MM.1S (cell line): ENCODE results near the gene PPP2R3B.
"Not testable (repeated sequence)": the region's sequence is repeated elsewhere in the genome, so short reads cannot be mapped to it uniquely, and the experiment has no call there.

Source experiments
- DNase-seq: peaks from one replicate; pipeline ENCODE4 v3.0.0-alpha.2; 2015
- H2AFZ ChIP-seq: fragments of 300-600 bp; sonication (generic); 2 replicates; pipeline ENCODE4 v1.6.0; 2016; ENCODE audit warnings: antibody characterized with exemption, low read length
- H3F3A ChIP-seq: fragments of 300-600 bp; sonication (generic); 2 replicates; pipeline ENCODE4 v1.6.1; 2016; ENCODE audit warnings: mild to moderate bottlenecking, antibody characterized with exemption, low read length, moderate library complexity, mixed read lengths; ENCODE audit not compliant: insufficient read depth
- H3K27ac ChIP-seq: fragments of 300-600 bp; sonication (generic); 2 replicates; pipeline ENCODE4 v1.5.1; 2016; ENCODE audit warnings: mild to moderate bottlenecking, low read length
- H3K27me3 ChIP-seq: fragments of 300-600 bp; sonication (generic); replicated peaks from 2 replicates; pipeline ENCODE4 v1.6.0; 2016; ENCODE audit warnings: low read length; ENCODE audit not compliant: insufficient read depth
- H3K36me3 ChIP-seq: fragments of 300-600 bp; sonication (generic); replicated peaks from 2 replicates; pipeline ENCODE4 v1.6.1; 2016; ENCODE audit warnings: mild to moderate bottlenecking, low read length, mixed read lengths; ENCODE audit not compliant: insufficient read depth
- H3K4me1 ChIP-seq: fragments of 300-600 bp; sonication (generic); 2 replicates; pipeline ENCODE4 v1.6.1; 2016; ENCODE audit warnings: low read length, mixed read lengths
- H3K4me2 ChIP-seq: fragments of 300-600 bp; sonication (generic); 2 replicates; pipeline ENCODE4 v1.6.0; 2016; ENCODE audit warnings: low read depth, low read length
- H3K4me3 ChIP-seq: fragments of 300-600 bp; sonication (generic); 2 replicates; pipeline ENCODE4 v1.5.1; 2016; ENCODE audit warnings: low read length, mixed read lengths
- H3K79me2 ChIP-seq: fragments of 300-600 bp; sonication (generic); 2 replicates; pipeline ENCODE4 v1.6.1; 2016; ENCODE audit warnings: mixed run types, low read length, mixed read lengths
- H3K9ac ChIP-seq: fragments of 300-600 bp; sonication (generic); 2 replicates; pipeline ENCODE4 v1.6.1; 2016; ENCODE audit warnings: low read length, mixed read lengths
- H3K9me2 ChIP-seq: fragments of 300-600 bp; sonication (generic); replicated peaks from 2 replicates; pipeline ENCODE4 v1.6.1; 2016; ENCODE audit warnings: mild to moderate bottlenecking, low read length, mixed read lengths; ENCODE audit not compliant: insufficient read depth
- H3K9me3 ChIP-seq: fragments of 300-600 bp; sonication (generic); replicated peaks from 2 replicates; pipeline ENCODE4 v1.6.1; 2016; ENCODE audit warnings: mild to moderate bottlenecking, low read length, mixed read lengths; ENCODE audit not compliant: insufficient read depth
- H4K20me1 ChIP-seq: fragments of 300-600 bp; sonication (generic); 2 replicates; pipeline ENCODE4 v1.6.1; 2016; ENCODE audit warnings: mild to moderate bottlenecking, low read length, moderate library complexity, mixed read lengths; ENCODE audit not compliant: insufficient read depth
- CTCF ChIP-seq: fragments of 300-600 bp; sonication (generic); IDR thresholded peaks from 2 replicates; pipeline ENCODE4 v1.5.1; 2016; ENCODE audit warnings: antibody characterized with exemption, low read length, mixed read lengths
- EZH2 ChIP-seq: fragments of 300-600 bp; sonication (generic); optimal IDR thresholded peaks from 2 replicates; pipeline ENCODE3; 2017; ENCODE audit warnings: low read depth, mild to moderate bottlenecking, antibody characterized with exemption, low read length, mixed read lengths
- EZH2phosphoT487 ChIP-seq: fragments of 300-600 bp; sonication (generic); IDR thresholded peaks from 2 replicates; pipeline ENCODE4 v1.6.1; 2018; ENCODE audit warnings: antibody characterized with exemption, low read length

Gene PPP2R3B

GRCh38 chrX:433771-434170, 47.1 kb upstream of the PPP2R3B start:
- no peak for DNase-seq
- Histone ChIP-seq H3K9me3 (no peaks in the 10 kb centered on the region), H3K27me3 (peaks cover 4% of the 10 kb centered on the region), H3K79me2 (no peaks in the 10 kb centered on the region), H3K9me2 (no peaks in the 10 kb centered on the region), H3K4me2 (no peak overlapping the region), H4K20me1 (no peaks in the 10 kb centered on the region), H2AFZ (no peak overlapping the region), H3K9ac (no peak overlapping the region), H3K4me3 (no peak overlapping the region), H3K27ac (no peak overlapping the region), H3F3A (no peaks in the 10 kb centered on the region), H3K4me1 (no peaks in the 10 kb centered on the region), H3K36me3 (no peaks in the 10 kb centered on the region)
- TF ChIP-seq CTCF = no peak

- not testable (repeated sequence) for H4K20me1 ChIP-seq, H3K36me3 ChIP-seq, DNase-seq, H3K4me1 ChIP-seq, H3K27ac ChIP-seq, H2AFZ ChIP-seq, H3K9ac ChIP-seq, H3K9me2 ChIP-seq, H3K9me3 ChIP-seq, H3F3A ChIP-seq, H3K4me2 ChIP-seq, H3K79me2 ChIP-seq, H3K4me3 ChIP-seq
- peaks cover 14% of the 10 kb centered on the region for H3K27me3 ChIP-seq
These were observed 46.0 kb upstream of the PPP2R3B start for GRCh38 chrX:432666-433065.

GRCh38 chrX:431492-432111, 44.9 kb upstream of the PPP2R3B start:
- Histone ChIP-seq H3K9me2 (no peaks in the 10 kb centered on the region), H3F3A (no peaks in the 10 kb centered on the region), H3K27me3 (peaks cover 14% of the 10 kb centered on the region), H3K4me3 (no peak overlapping the region), H3K9me3 (no peaks in the 10 kb centered on the region), H3K79me2 (no peaks in the 10 kb centered on the region), H3K36me3 (no peaks in the 10 kb centered on the region), H2AFZ (no peak overlapping the region), H3K27ac (no peak overlapping the region), H3K4me1 (no peaks in the 10 kb centered on the region), H4K20me1 (no peaks in the 10 kb centered on the region), H3K9ac (no peak overlapping the region), H3K4me2 (no peak overlapping the region)
- no peak for TF ChIP-seq CTCF
- no peak for TF ChIP-seq EZH2phosphoT487
- TF ChIP-seq EZH2 = no peak
- no peak for DNase-seq

- no peak for DNase-seq
- Histone ChIP-seq H3K27ac (no peak overlapping the region), H2AFZ (no peak overlapping the region), H3K9me3 (no peaks in the 10 kb centered on the region), H3K9ac (no peak overlapping the region), H3K4me1 (no peaks in the 10 kb centered on the region), H3K36me3 (no peaks in the 10 kb centered on the region), H3K9me2 (no peaks in the 10 kb centered on the region), H3K79me2 (no peaks in the 10 kb centered on the region), H3K4me2 (no peak overlapping the region), H3K4me3 (no peak overlapping the region), H3K27me3 (peaks cover 14% of the 10 kb centered on the region), H4K20me1 (no peaks in the 10 kb centered on the region), H3F3A (no peaks in the 10 kb centered on the region)
- TF ChIP-seq EZH2 (no peak), EZH2phosphoT487 (no peak), CTCF (no peak)
These were observed 44.3 kb upstream of the PPP2R3B start for GRCh38 chrX:431056-431455.
